Inferior parietal cortex (tissue), 1 donor: ENCODE results near the gene RNU1-2.
"Not testable (repeated sequence)": the region's sequence is repeated elsewhere in the genome, so short reads cannot be mapped to it uniquely, and the experiment has no call there.

Experiments
- DNase-seq: peaks from one replicate; pipeline ENCODE4 v3.0.0-alpha.2; 2016; ENCODE audit errors: extremely low spot score

RNU1-2 gene

GRCh38 chr1:16888860-16889816, 6.6 kb upstream of the RNU1-2 start:
- DNase-seq = peak; percentile 76

- DNase-seq = not testable (repeated sequence)
These were observed 5.2 kb upstream of the RNU1-2 start for GRCh38 chr1:16890539-16891021.

GRCh38 chr1:16891057-16891456, 4.7 kb upstream of the RNU1-2 start:
- not testable (repeated sequence) for DNase-seq

GRCh38 chr1:16892978-16893525, 2.7 kb upstream of the RNU1-2 start:
- DNase-seq = not testable (repeated sequence)

GRCh38 chr1:16893796-16894195, 2.0 kb upstream of the RNU1-2 start:
- not testable (repeated sequence) for DNase-seq

GRCh38 chr1:16894338-16894737, 1.4 kb upstream of the RNU1-2 start:
- not testable (repeated sequence) for DNase-seq

- DNase-seq = not testable (repeated sequence)
These were observed 565 bp upstream of the RNU1-2 start for GRCh38 chr1:16895233-16895597.

GRCh38 chr1:16896316-16897055, 706 bp downstream of the RNU1-2 start:
- DNase-seq = not testable (repeated sequence)

GRCh38 chr1:16897653-16898052, 1.9 kb downstream of the RNU1-2 start:
- DNase-seq = not testable (repeated sequence)

- not testable (repeated sequence) for DNase-seq
These were observed 2.5 kb downstream of the RNU1-2 start for GRCh38 chr1:16898298-16898697.

GRCh38 chr1:16899020-16899419, 3.2 kb downstream of the RNU1-2 start:
- DNase-seq = not testable (repeated sequence)

- DNase-seq = no peak
These were observed 5.0 kb downstream of the RNU1-2 start for GRCh38 chr1:16900751-16901150.

- DNase-seq = not testable (repeated sequence)
These were observed 5.6 kb downstream of the RNU1-2 start for GRCh38 chr1:16901371-16901770.

GRCh38 chr1:16903054-16903453, 7.3 kb downstream of the RNU1-2 start:
- DNase-seq = no peak

GRCh38 chr1:16903458-16903796, 7.6 kb downstream of the RNU1-2 start:
- DNase-seq = no peak

GRCh38 chr1:16904560-16905109, 8.9 kb downstream of the RNU1-2 start:
- peak; percentile 98 for DNase-seq

GRCh38 chr1:16905110-16905867, 9.5 kb downstream of the RNU1-2 start:
- peak; percentile 67 for DNase-seq

GRCh38 chr1:16905868-16906702, 10.3 kb downstream of the RNU1-2 start:
- DNase-seq = no peak

- DNase-seq = no peak
These were observed 11.1 kb downstream of the RNU1-2 start for GRCh38 chr1:16906873-16907272.
